HL-60/S4 treated with phorbol 12-myristate 13-acetate at 8.2 ng/mL for 4 days and 3 days (cell line): Measurements from ENCODE around the gene FAM171A1.
"Not testable (repeated sequence)": the region's sequence is repeated elsewhere in the genome, so short reads cannot be mapped to it uniquely, and the experiment has no call there.

Experiments used
- in situ Hi-C: fragments of 300-500 bp; cut with MboI; formaldehyde crosslinking; loops from 2 replicates; pipeline ENCODE4 v1.15.0; 2022; ENCODE audit warnings: low sequenced_read_pairs

Gene FAM171A1

DNA sequence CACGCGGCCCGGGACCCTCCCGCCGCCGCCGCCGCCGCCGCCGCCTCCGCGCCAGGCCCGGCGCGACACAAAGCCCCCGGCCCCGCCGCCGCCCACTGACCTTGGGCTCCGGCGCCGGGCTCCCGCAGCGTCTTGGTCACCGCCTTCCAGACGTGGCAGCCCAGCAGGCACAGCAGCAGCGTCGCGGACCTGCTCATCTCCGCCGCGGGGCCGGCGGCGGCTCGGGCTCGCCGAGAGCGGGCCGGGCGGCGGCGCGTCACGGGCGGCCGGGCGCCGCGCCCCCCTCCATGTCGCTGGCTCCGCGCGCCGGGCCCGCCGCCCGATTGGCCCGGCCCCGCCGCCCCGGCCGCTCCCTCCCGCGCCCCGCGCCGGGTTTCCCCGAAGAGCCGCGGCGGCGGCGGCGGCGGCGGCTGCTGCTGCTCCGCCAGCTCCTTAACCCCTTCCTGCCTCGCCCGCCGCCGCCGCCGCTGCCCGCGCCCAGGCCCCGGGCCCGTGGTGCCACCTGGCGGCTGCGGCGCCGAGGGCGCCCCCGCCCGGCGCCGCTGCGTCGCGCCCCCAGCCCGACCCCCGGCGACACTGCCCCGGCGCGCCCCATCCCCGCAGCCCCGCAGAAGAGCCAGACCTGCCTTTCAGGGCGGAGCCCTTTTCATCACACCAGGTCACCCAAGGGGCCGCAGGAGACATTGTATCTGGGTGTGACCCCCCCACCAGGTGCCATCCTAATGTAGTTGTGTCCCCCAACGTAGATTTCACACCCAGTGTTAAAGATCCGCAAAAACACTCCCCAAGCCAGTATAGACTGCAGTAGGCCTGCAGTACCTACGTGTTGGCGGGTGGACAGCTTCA is at the start of gene FAM171A1:
TSS of gene FAM171A1 (minus strand) at position 434 of the 846 bp plus-strand sequence. CDS start at position 197, 237 bp downstream.
- in situ Hi-C loops, result no loop called here

GRCh38 chr10:15420858-15421257 is 49.8 kb upstream of the FAM171A1 start:
- in situ Hi-C loops, result no loop called here

- in situ Hi-C loops, result no loop called here
Observed at GRCh38 chr10:15419279-15419874, 48.3 kb upstream of the FAM171A1 start.

- in situ Hi-C loops, result no loop called here
Observed at GRCh38 chr10:15416034-15416433, 44.9 kb upstream of the FAM171A1 start.

GRCh38 chr10:15411010-15411409 is 39.9 kb upstream of the FAM171A1 start:
- in situ Hi-C loops, result no loop called here

DNA sequence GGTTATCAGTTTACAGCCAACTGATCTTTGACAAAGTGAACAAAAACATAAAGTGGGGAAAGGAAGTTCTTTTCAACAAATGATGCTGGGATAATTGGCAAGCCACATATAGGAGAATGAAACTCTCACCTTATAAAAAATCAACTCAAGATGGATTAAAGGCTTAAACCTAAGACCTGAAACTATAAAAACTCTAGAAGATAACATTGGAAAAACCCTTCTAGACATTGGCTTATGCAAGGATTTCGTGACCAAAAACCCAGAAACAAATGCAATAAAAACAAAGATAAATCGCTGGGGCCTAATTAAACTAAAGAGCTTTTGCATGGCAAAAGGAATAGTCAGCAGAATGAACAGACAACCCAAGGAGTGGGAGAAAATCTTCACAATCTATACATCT is 38.3 kb upstream of the FAM171A1 start:
- in situ Hi-C loops, result not testable (repeated sequence)

GRCh38 chr10:15408557-15408956 is 37.5 kb upstream of the FAM171A1 start:
- in situ Hi-C loops, result no loop called here

GRCh38 chr10:15405319-15405718 is 34.2 kb upstream of the FAM171A1 start:
- in situ Hi-C loops, result no loop called here

DNA sequence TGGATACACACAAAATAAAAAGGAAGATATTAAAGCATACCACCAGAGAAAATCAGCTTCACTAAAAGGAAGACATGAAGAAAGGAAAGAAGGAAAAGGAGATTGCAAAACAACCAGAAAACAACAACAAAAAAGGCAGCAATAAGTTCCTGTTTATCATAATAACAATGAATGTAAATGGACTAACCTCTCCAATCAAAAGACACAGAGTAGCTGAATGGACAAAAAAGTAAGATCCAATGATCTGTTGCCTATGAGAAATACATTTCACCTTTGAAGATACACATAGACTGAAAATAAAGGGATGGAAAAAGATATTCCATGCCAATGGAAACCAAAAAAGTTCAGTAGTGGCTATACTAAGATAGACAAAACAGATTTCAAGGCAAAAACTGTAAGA is 30.3 kb upstream of the FAM171A1 start:
- in situ Hi-C loops, result no loop called here

- in situ Hi-C loops, result not testable (repeated sequence)
Observed at GRCh38 chr10:15400461-15400860, 29.4 kb upstream of the FAM171A1 start.

GRCh38 chr10:15399060-15399661 is 28.1 kb upstream of the FAM171A1 start:
- in situ Hi-C loops, result no loop called here

- in situ Hi-C loops, result no loop called here
Observed at GRCh38 chr10:15395935-15396334, 24.8 kb upstream of the FAM171A1 start.

DNA sequence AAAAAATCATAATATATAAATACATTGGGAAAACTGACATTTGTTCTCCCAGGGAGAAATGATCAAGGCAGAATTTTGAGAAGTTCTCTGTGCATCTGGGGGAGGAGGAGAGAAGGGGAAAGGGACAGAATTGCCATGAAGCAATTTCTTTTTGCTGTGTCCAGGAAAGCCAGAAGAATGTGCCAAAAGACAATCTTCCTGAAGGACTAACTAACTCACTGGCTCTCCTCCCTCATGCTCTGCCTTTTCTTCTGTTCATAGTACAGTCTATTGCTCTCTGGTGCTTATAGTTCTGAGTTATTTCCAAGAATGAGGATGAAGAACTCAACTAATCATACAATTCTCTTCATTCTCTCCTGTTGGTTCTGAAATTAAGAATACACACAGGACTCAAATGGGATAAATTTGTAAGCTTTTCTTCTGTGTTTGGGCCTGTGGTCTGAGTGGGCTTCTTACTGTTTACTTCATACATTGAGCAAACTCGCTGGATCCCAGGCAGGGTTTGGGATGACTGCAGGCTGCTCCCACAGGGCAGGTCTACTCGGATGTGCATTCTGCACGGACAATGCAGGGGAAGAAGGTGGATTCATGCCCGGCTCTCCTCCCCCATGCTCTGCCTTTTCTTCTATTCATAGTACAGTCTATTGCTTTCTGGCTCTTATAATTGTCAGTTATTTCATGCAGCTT is 22.2 kb upstream of the FAM171A1 start:
- in situ Hi-C loops, result no loop called here

- in situ Hi-C loops, result no loop called here
Observed at GRCh38 chr10:15391491-15391890, 20.4 kb upstream of the FAM171A1 start.

DNA sequence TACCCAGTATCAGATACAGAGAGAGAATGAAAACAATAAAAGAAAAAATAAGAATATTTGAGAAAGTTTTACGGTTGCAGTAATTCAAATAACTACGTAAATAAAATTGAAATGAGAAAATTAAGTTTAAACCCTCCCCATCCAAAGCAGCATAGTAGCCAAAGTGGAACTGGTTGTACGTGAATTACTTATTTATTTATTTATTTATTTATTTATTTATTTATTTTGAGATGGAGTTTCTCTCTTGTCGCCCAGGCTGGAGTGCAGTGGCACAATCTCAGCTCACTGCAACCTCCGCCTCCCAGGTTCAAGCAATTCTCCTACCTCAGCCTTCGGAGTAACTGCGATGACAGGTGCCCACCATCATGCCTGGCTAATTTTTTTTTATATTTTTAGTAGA is 17.1 kb upstream of the FAM171A1 start:
- in situ Hi-C loops, result not testable (repeated sequence)

GRCh38 chr10:15387021-15387420 is 15.9 kb upstream of the FAM171A1 start:
- in situ Hi-C loops, result no loop called here

- in situ Hi-C loops, result no loop called here
Observed at GRCh38 chr10:15385552-15386455, 14.7 kb upstream of the FAM171A1 start.

GRCh38 chr10:15381420-15381819 is 10.3 kb upstream of the FAM171A1 start:
- in situ Hi-C loops, result no loop called here

DNA sequence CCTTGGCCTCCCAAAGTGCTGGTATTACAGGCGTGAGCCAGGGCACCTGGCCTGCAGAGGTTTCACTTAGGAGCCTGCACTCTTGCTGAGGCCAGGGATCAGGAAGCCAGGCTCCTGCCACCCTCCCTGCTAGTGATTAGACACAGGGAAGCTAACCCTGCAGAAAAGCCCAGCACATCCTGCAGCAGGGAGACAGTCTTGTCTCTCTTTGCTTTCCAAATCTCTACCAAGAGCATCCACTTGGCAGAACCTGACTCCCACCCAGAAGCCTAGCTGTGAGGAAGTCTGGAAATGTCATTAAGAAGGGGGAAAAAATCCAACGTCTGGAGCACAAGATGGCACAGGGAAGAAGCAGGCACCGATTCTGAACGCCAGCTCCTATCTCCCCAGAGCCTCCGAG is 8.0 kb upstream of the FAM171A1 start:
- in situ Hi-C loops, result no loop called here

GRCh38 chr10:15378569-15378968 is 7.5 kb upstream of the FAM171A1 start:
- in situ Hi-C loops, result no loop called here
